Liver (tissue), 3 donors: Measurements from ENCODE around the gene SIRT4.

Experiments used
- CTCF ChIP-seq: fragments of 150-350 bp; IDR thresholded peaks from 2 replicates; pipeline ENCODE4 v1.5.1; 2017; ENCODE audit warnings: improper control_type of control experiment, low read depth, low read length; ENCODE audit not compliant: missing input control
- EGR1 ChIP-seq, 2 donors: IDR thresholded peaks; 2 replicates each; pipeline ENCODE4 v1.6.1; 2016 to 2018; ENCODE audit warnings: antibody characterized with exemption in 2 of 2, low read depth in 2 of 2
- FOXA2 ChIP-seq: IDR thresholded peaks from 2 replicates; pipeline ENCODE4 v1.6.1; 2016; ENCODE audit warnings: antibody characterized with exemption
- HNF4A ChIP-seq, 2 donors: conservative IDR thresholded peaks; 2 replicates each; pipeline ENCODE4 v1.6.1; 2016; ENCODE audit warnings: antibody characterized with exemption in 2 of 2, mild to moderate bottlenecking in 2 of 2
- JUND ChIP-seq, 2 donors: IDR thresholded peaks; 2 replicates each; pipeline ENCODE4 v1.6.1; 2016; ENCODE audit warnings: antibody characterized with exemption in 2 of 2
- MAX ChIP-seq: IDR thresholded peaks from 2 replicates; pipeline ENCODE4 v1.6.1; 2016; ENCODE audit warnings: antibody characterized with exemption
- NR2F2 ChIP-seq: IDR thresholded peaks from 2 replicates; pipeline ENCODE4 v1.6.1; 2016; ENCODE audit warnings: antibody characterized with exemption
- RAD21 ChIP-seq, 2 donors: IDR thresholded peaks; 2 replicates each; pipeline ENCODE4 v1.6.1; 2016; ENCODE audit warnings: antibody characterized with exemption in 2 of 2, mild to moderate bottlenecking in 2 of 2
- REST ChIP-seq: IDR thresholded peaks from 2 replicates; pipeline ENCODE4 v1.6.1; 2016; ENCODE audit warnings: antibody characterized with exemption, mild to moderate bottlenecking
- SP1 ChIP-seq: IDR thresholded peaks from 2 replicates; pipeline ENCODE4 v1.6.1; 2018; ENCODE audit warnings: antibody characterized with exemption, mild to moderate bottlenecking
- TAF1 ChIP-seq: conservative IDR thresholded peaks from 2 replicates; pipeline ENCODE4 v1.6.1; 2016; ENCODE audit warnings: antibody characterized with exemption, mild to moderate bottlenecking
- YY1 ChIP-seq: IDR thresholded peaks from 2 replicates; pipeline ENCODE4 v1.6.1; 2016; ENCODE audit warnings: antibody characterized with exemption, mild to moderate bottlenecking
- ZBTB33 ChIP-seq: IDR thresholded peaks from 2 replicates; pipeline ENCODE4 v1.6.1; 2016; ENCODE audit warnings: antibody characterized with exemption
- donor health status: healthy.
- donor health status: healthy.

GRCh38 chr12:120286768-120287490, 15.2 kb upstream of the SIRT4 start:
- TF ChIP-seq REST (no peak), RAD21 (IDR thresholded peaks at IDR 0.05) (no peak), ZBTB33 (no peak), MAX (no peak), CTCF (no peak), HNF4A (conservative IDR thresholded peaks at IDR 0.05) (no peak), YY1 (no peak), TAF1 (no peak), JUND (IDR thresholded peaks at IDR 0.05) (no peak), SP1 (no peak), FOXA2 (no peak), EGR1 (IDR thresholded peaks at IDR 0.05; ENCODE audit: low read depth in 2 of 2) (no peak), NR2F2 (no peak)
